HPDE6-E6E7 (cell line): ENCODE measurements around the gene FIZ1.

Experiments
- DNase-seq: peaks from one replicate; pipeline ENCODE4 v3.0.0; 2011; ENCODE audit warnings: missing footprints; ENCODE audit errors: extremely low spot score

The FIZ1 gene

GRCh38 chr19:55543567-55543966 lies 55.8 kb downstream of the FIZ1 start:
- DNase-seq: no peak

- DNase-seq: no peak
These were observed 56.9 kb downstream of the FIZ1 start for GRCh38 chr19:55542292-55542855.
